HG02885 (cell line): ENCODE measurements around the gene ZNF75A.

Source experiments
- ATAC-seq: cut with Tn5 transposase; IDR thresholded peaks from one replicate; pipeline ENCODE4 v1.9.1; 2021; ENCODE audit warnings: mild to moderate bottlenecking; ENCODE audit not compliant: unreplicated experiment, poor library complexity

The ZNF75A gene

DNA sequence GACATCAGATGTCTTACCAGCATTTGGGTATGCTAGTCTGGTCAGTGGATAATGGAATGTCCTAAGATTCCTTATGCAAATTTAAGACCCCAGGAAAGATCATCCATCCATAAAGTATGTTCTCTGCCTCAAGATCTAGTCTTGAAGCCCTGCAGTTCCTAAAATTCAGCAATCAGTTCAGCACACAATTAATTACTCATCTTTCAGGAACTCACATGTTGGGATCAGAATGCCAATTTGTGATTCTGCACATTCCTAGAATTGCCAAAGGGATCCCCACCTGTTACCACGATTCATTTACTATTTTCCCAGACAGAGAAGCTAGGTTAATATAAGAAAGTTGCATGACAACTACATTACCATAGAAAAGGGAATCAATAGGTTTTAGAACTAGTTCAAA, 53.6 kb downstream of the ZNF75A start:
- no peak for ATAC-seq

GRCh38 chr16:3362931-3363330, 57.6 kb downstream of the ZNF75A start:
- ATAC-seq = no peak

- no peak for ATAC-seq
Observed at GRCh38 chr16:3363793-3364192, 58.5 kb downstream of the ZNF75A start.

GRCh38 chr16:3364774-3365427, 59.6 kb downstream of the ZNF75A start:
- no peak for ATAC-seq
